OCI-LY3 (cell line): ENCODE measurements around the gene GART.

ENCODE experiments used
- CTCF ChIP-seq: fragments of 200-600, 300-600 bp; sonication (generic); IDR thresholded peaks from 2 replicates; pipeline ENCODE4 v1.5.1; 2014; ENCODE audit warnings: antibody characterized with exemption, low read length, low read depth
- EZH2phosphoT487 ChIP-seq: fragments of 200-600 bp; shearing (Covaris generic); IDR thresholded peaks from 2 replicates; pipeline ENCODE4 v1.6.1; 2018; ENCODE audit warnings: antibody characterized with exemption, mixed run types, low read depth

GRCh38 chr21:33551664-33552063, 9.7 kb upstream of the GART start:
- TF ChIP-seq CTCF (no peak), EZH2phosphoT487 (no peak)
